ENCODE measurements around the gene CPVL. TPM values are rescaled to one million over a fixed set of nuclear protein-coding genes. Genes with fewer than 3 reads are reported as not detected.

The CPVL gene
- total and polyA plus RNA-seq, 10 donors, result 18.7 to 259 (median 130) TPM

DNA sequence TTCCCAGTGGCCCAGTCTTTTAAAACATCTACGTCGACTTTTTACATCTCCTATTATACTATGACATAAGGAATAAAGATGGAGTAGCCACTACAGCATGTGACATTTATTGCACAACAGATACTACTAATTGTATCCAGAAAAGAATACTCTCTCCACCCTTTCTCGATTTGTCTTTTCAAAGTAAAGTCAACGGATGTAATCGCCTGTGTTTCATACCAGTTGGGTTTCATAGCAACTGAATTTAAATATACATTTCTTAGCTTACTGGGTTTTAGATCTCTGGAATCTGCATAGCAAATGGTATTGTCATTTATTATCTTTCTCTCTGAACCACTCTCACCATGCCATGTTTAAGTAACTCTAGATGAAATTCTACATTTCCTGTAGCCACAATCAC, 101.8 kb downstream of the CPVL start:
- Histone ChIP-seq H3K4me1 (peaks cover 5 to 22% (median 10%) of the 10 kb centered on the region in 6 donors), H3K27ac (no peak overlapping the region), H3K4me3 (no peak overlapping the region), H3K27me3 (replicated peaks in 1 of 7) (no peaks in the 10 kb centered on the region), H3K36me3 (no peaks in the 10 kb centered on the region), H3K9me3 (no peaks in the 10 kb centered on the region)
- TF ChIP-seq POLR2A (IDR thresholded peaks at IDR 0.05) (no peak), POLR2AphosphoS5 (IDR thresholded peaks at IDR 0.05) (no peak)
- TF ChIP-seq, protein P1, sequence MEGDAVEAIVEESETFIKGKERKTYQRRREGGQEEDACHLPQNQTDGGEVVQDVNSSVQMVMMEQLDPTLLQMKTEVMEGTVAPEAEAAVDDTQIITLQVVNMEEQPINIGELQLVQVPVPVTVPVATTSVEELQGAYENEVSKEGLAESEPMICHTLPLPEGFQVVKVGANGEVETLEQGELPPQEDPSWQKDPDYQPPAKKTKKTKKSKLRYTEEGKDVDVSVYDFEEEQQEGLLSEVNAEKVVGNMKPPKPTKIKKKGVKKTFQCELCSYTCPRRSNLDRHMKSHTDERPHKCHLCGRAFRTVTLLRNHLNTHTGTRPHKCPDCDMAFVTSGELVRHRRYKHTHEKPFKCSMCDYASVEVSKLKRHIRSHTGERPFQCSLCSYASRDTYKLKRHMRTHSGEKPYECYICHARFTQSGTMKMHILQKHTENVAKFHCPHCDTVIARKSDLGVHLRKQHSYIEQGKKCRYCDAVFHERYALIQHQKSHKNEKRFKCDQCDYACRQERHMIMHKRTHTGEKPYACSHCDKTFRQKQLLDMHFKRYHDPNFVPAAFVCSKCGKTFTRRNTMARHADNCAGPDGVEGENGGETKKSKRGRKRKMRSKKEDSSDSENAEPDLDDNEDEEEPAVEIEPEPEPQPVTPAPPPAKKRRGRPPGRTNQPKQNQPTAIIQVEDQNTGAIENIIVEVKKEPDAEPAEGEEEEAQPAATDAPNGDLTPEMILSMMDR (IDR thresholded peaks at IDR 0.05 in 8 of 11, conservative IDR thresholded peaks at IDR 0.05 in 3 of 11), result no peak
- DNase-seq, result no peak
- 88 to 95% (median 92%) methylated on average over 5 of the region's 5 CpGs for WGBS, 5 donors
- intact Hi-C loops (cut with DNase I; ENCODE audit: low total_unique reads), result no loop called here

DNA sequence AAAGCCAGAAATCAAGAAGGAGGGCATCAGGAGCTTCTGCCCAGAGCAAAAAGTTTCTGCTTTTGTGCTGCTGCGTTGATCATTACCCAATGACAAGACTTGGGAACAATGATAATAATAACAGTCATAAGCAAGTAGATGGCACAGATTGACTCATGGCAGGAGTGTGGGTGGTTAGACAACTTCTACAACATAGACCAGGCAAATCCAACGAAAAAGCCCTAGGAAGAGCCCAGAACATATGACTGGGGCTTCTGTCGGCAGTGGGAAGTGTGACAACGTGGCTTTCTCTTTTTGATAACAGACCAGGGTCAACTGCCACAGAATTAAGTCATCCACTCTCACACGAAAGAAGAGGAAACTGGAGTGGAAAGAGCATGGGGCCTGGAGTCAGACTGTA, 102.8 kb downstream of the CPVL start:
- TF ChIP-seq POLR2A (IDR thresholded peaks at IDR 0.05) (no peak), POLR2AphosphoS5 (IDR thresholded peaks at IDR 0.05) (no peak)
- TF ChIP-seq, protein P1 (IDR thresholded peaks at IDR 0.05 in 8 of 11, conservative IDR thresholded peaks at IDR 0.05 in 3 of 11), result no peak
- Histone ChIP-seq H3K4me1 (peaks cover 5 to 32% (median 18%) of the 10 kb centered on the region in 6 donors), H3K9me3 (no peaks in the 10 kb centered on the region), H3K27me3 (replicated peaks in 1 of 7) (no peaks in the 10 kb centered on the region), H3K36me3 (no peaks in the 10 kb centered on the region), H3K27ac (no peak overlapping the region), H3K4me3 (no peak overlapping the region)
- intact Hi-C loops (cut with DNase I; ENCODE audit: low total_unique reads), result no loop called here
- WGBS, 5 donors, result 46 to 81% (median 65%) methylated on average over 5 of the region's 5 CpGs
- no peak for DNase-seq

DNA sequence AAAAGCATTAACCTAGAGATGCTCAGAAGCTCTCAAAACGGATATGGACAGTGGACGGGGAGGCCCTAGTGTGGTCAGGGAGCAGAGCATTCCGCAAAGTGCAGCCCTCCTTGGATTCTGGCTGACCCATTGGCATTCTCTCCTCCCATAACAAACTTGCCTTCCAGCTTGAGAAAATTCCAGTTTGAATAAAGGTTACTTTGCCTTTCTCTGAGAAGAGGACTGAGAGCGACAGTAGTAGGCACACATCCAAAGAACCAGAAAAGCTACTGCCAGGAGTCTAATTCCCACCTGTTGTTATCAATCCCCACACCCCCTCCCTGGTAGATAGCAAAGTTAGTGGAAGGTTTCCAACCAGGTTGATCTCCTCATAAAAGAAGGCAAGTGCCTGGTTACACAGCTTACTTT, 103.5 kb downstream of the CPVL start:
- no peak for TF ChIP-seq POLR2AphosphoS5 (IDR thresholded peaks at IDR 0.05)
- TF ChIP-seq, protein P1 (IDR thresholded peaks at IDR 0.05 in 8 of 11, conservative IDR thresholded peaks at IDR 0.05 in 3 of 11), result no peak
- TF ChIP-seq POLR2A (IDR thresholded peaks at IDR 0.05), result no peak
- no peaks in the 10 kb centered on the region for H3K9me3 ChIP-seq

DNA sequence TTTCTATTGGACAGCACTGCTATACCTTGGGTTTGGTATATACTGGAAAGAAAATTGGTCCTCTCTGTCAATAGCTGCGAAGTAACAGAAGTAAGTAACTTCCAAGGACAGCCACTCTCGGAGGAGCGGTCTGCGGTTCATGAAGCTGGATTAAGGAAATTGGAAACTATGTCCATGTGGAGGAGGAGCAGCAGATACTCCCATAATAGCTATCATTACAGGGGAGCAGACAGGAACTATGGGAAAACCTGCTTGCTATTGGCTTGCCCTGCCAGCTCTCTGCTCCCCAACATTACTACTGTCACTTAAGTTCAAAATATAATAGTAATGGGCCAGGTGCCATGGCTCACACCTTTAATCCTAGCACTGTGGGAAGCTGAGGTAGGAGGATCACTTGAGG, 104.3 kb downstream of the CPVL start:
- intact Hi-C loops (cut with DNase I; ENCODE audit: low total_unique reads), result no loop called here
- 82 to 92% (median 83%) methylated on average over 4 of the region's 4 CpGs for WGBS, 5 donors
- H3K9me3 ChIP-seq, result no peaks in the 10 kb centered on the region
- H3K4me3 ChIP-seq, result no peak overlapping the region
- no peak for DNase-seq
- peaks cover 5 to 34% (median 21%) of the 10 kb centered on the region in 6 donors for H3K4me1 ChIP-seq
- TF ChIP-seq POLR2A (IDR thresholded peaks at IDR 0.05) (no peak), POLR2AphosphoS5 (IDR thresholded peaks at IDR 0.05) (no peak)
- TF ChIP-seq, protein P1 (IDR thresholded peaks at IDR 0.05 in 8 of 11, conservative IDR thresholded peaks at IDR 0.05 in 3 of 11), result no peak
- no peaks in the 10 kb centered on the region for H3K36me3 ChIP-seq
- H3K27me3 ChIP-seq (replicated peaks in 1 of 7), result no peaks in the 10 kb centered on the region
- H3K27ac ChIP-seq, result no peak overlapping the region

More for the DNA sequence above, 103.5 kb downstream of the CPVL start:
- peaks cover 5 to 34% (median 21%) of the 10 kb centered on the region in 6 donors for H3K4me1 ChIP-seq
- no peak overlapping the region for H3K4me3 ChIP-seq
- intact Hi-C loops (cut with DNase I; ENCODE audit: low total_unique reads), result no loop called here
- WGBS, 5 donors, result 71 to 89% (median 82%) methylated on average over 4 of the region's 4 CpGs
- no peaks in the 10 kb centered on the region for H3K36me3 ChIP-seq
- no peaks in the 10 kb centered on the region for H3K27me3 ChIP-seq (replicated peaks in 1 of 7)
- H3K27ac ChIP-seq, result no peak overlapping the region
- DNase-seq, result no peak
